HepG2 (cell line): ENCODE results near the gene DPEP2NB. TPM values are rescaled to one million over a fixed set of nuclear protein-coding genes. Genes with fewer than 3 reads are reported as not detected.
A peak's percentile ranks its signal among the peaks of the same experiment; 100 is the strongest.

Experiments used
- ATAC-seq: fragments of 200-7000 bp; cut with Tn5 transposase; 3 replicates; pipeline ENCODE4 v1.9.1; 2020; ENCODE audit warnings: mild to moderate bottlenecking, moderate library complexity
- BruUV-seq: library from RNA; stranded (reverse); fragments of 400-500 nt; replicated peaks from 2 replicates; lab custom pipeline; 2021; lab: Mats Ljungman, UMichigan
- CTCF ChIA-PET: fragments of 300-600 bp; formaldehyde crosslinking; extraction: SDS; loops from one replicate; lab custom pipeline; 2021; ENCODE audit warnings: low total read pairs, inconsistent platforms, low intra/inter-chr PET ratio; lab: Yijun Ruan, JAX
- POLR2A ChIA-PET: fragments of 350-600 bp; sonication (Branson Sonifier 250); formaldehyde crosslinking; loops from one replicate; lab custom pipeline; 2020; ENCODE audit warnings: antibody characterized with exemption, inconsistent platforms; lab: Yijun Ruan, JAX
- DNase-seq: peaks from one replicate; pipeline ENCODE4 v3.0.0-alpha.2; 2015; ENCODE audit warnings: low spot score
- FAIRE-seq: peaks from 3 replicates; lab custom pipeline; 2011; peaks lifted over from hg19 to GRCh38; lab: Jason Lieb, UNC
- H2AFZ ChIP-seq: one replicate; pipeline ENCODE4 v1.6.1; 2011; ENCODE audit warnings: low read length, inconsistent platforms
- H3K27ac ChIP-seq: fragments of 300-600 bp; 3 replicates; pipeline ENCODE4 v1.8.0; 2011; ENCODE audit warnings: mixed run types, mild to moderate bottlenecking, mixed read lengths, low read length, inconsistent platforms; ENCODE audit not compliant: insufficient read depth; ENCODE audit errors: extremely low read length
- H3K27me3 ChIP-seq, 2 experiments: fragments of 200-600 bp in 1 of 2; 2 replicates in 1 of 2; 3 replicates in 1 of 2; pipeline versions ENCODE4 v1.6.0 to v1.8.0; 2011; ENCODE audit warnings: low read length in 2 of 2, mild to moderate bottlenecking in 2 of 2, moderate library complexity in 2 of 2, inconsistent platforms in 1 of 2; ENCODE audit not compliant: insufficient read depth in 2 of 2, control insufficient read depth in 1 of 2
- H3K36me3 ChIP-seq, 2 experiments: fragments of 200-600 bp in 1 of 2; replicated peaks in 1 of 2; 2 replicates in 1 of 2; 3 replicates in 1 of 2; pipeline versions ENCODE4 v1.5.1 to v1.8.0; 2011; ENCODE audit warnings: low read length in 2 of 2, inconsistent platforms in 1 of 2; ENCODE audit not compliant: insufficient read depth in 2 of 2, control insufficient read depth in 1 of 2
- H3K4me1 ChIP-seq: 2 replicates; pipeline ENCODE4 v1.5.1; 2012; ENCODE audit warnings: low read length, inconsistent platforms; ENCODE audit not compliant: insufficient read depth
- H3K4me2 ChIP-seq: 2 replicates; pipeline ENCODE4 v1.6.0; 2011; ENCODE audit warnings: low read depth, low read length, inconsistent platforms
- H3K4me3 ChIP-seq, 3 experiments: fragments of 200-600 bp in 1 of 3; sonication (generic), shearing (Covaris generic) in 1 of 3; replicated peaks in 1 of 3; 2 replicates each; pipeline ENCODE4 v1.5.1; 2011 to 2016; ENCODE audit warnings: low read length in 3 of 3, inconsistent platforms in 2 of 3, low read depth in 2 of 3, mild to moderate bottlenecking in 2 of 3, control low read depth in 1 of 3, mixed read lengths in 1 of 3; ENCODE audit not compliant: insufficient read depth in 1 of 3
- H3K79me2 ChIP-seq: one replicate; pipeline ENCODE4 v1.6.1; 2011; ENCODE audit warnings: low read length, inconsistent platforms; ENCODE audit not compliant: insufficient read depth
- H3K9ac ChIP-seq: 2 replicates; pipeline ENCODE4 v1.6.0; 2011; ENCODE audit warnings: mild to moderate bottlenecking, low read depth, low read length, inconsistent platforms; ENCODE audit not compliant: insufficient read depth
- H3K9me3 ChIP-seq: 2 replicates; pipeline ENCODE4 v1.5.1; 2012; ENCODE audit warnings: mild to moderate bottlenecking, low read length
- H4K20me1 ChIP-seq: 2 replicates; pipeline ENCODE4 v1.6.0; 2011; ENCODE audit warnings: inconsistent platforms, mild to moderate bottlenecking, low read length, moderate library complexity; ENCODE audit not compliant: insufficient read depth
- CENPT ChIP-seq: sonication (generic); formaldehyde crosslinking; IDR thresholded peaks from 2 replicates; pipeline ENCODE4 v1.8.0; 2022; ENCODE audit warnings: low read depth, mild to moderate bottlenecking, moderate library complexity, missing genetic modification reagents
- FIP1L1 ChIP-seq: fragments of 200-400 bp; formaldehyde crosslinking; IDR thresholded peaks from 2 replicates; pipeline ENCODE4 v1.6.1; 2018; ENCODE audit warnings: low read depth, mild to moderate bottlenecking, low read length, moderate library complexity, borderline replicate concordance; ENCODE audit not compliant: insufficient read depth
- FOXJ3 ChIP-seq: sonication (generic); formaldehyde crosslinking; IDR thresholded peaks from 2 replicates; pipeline ENCODE4 v1.4.0; 2020; ENCODE audit warnings: missing genetic modification reagents, mild to moderate bottlenecking, borderline replicate concordance
- KMT2A ChIP-seq: sonication (generic); formaldehyde crosslinking; IDR thresholded peaks from 2 replicates; pipeline ENCODE4 v1.4.0; 2020; ENCODE audit warnings: missing genetic modification reagents
- SKIL ChIP-seq: sonication (generic); formaldehyde crosslinking; IDR thresholded peaks from 2 replicates; pipeline ENCODE4 v1.8.0; 2022; ENCODE audit warnings: missing genetic modification reagents, mild to moderate bottlenecking, moderate library complexity, borderline replicate concordance
- SMAD3 ChIP-seq: sonication (generic); formaldehyde crosslinking; IDR thresholded peaks from 2 replicates; pipeline ENCODE4 v1.4.0; 2020; ENCODE audit warnings: missing genetic modification reagents
- SNAPC2 ChIP-seq: sonication (generic); formaldehyde crosslinking; IDR thresholded peaks from 2 replicates; pipeline ENCODE4 v1.8.1; 2022; ENCODE audit warnings: mild to moderate bottlenecking, missing genetic modification reagents
- ZNF329 ChIP-seq: sonication (generic); formaldehyde crosslinking; IDR thresholded peaks from 2 replicates; pipeline ENCODE4 v1.9.0; 2021; ENCODE audit warnings: low read depth, mild to moderate bottlenecking, missing genetic modification reagents
- ZNF549 ChIP-seq: sonication (generic); formaldehyde crosslinking; IDR thresholded peaks from 2 replicates; pipeline ENCODE4 v1.5.0; 2020; ENCODE audit warnings: missing genetic modification reagents
- ZNF672 ChIP-seq: sonication (generic); formaldehyde crosslinking; IDR thresholded peaks from 2 replicates; pipeline ENCODE4 v1.8.1; 2022; ENCODE audit warnings: missing genetic modification reagents
- ZNF687 ChIP-seq: sonication (generic); formaldehyde crosslinking; IDR thresholded peaks from 2 replicates; pipeline ENCODE4 v1.5.1; 2020; ENCODE audit warnings: mild to moderate bottlenecking, missing genetic modification reagents, moderate library complexity
- ZNF792 ChIP-seq: IDR thresholded peaks from 2 replicates; pipeline ENCODE4 v1.6.1; 2016
- WGBS: methylation state at CpG from one replicate; pipeline ENCODE4 v1.1.6; 2017; ENCODE audit warnings: low lambda C conversion rate; 5-methylcytosine and 5-hydroxymethylcytosine counted together
- in situ Hi-C: cut with HindIII; loops from 2 replicates; pipeline ENCODE4 v1.10.0; 2017; ENCODE audit warnings: low pct_unique_long_range_greater_than_20kb; ENCODE audit not compliant: extremely low pct_ligation_motif_present
- intact Hi-C: fragments of 100-400 bp; cut with micrococcal nuclease; formaldehyde crosslinking; loops from one replicate; pipeline ENCODE4 v1.10.0; 2022; ENCODE audit not compliant: unreplicated experiment
- polyA plus RNA-seq, 8 experiments: library from polyadenylated mRNA; depleted of rRNA in 3 of 8; stranded (reverse) in 7 of 8; unstranded in 1 of 8; fragments of >200 nt; fragmentation: Illumina TruSeq in 4 of 8; extraction: Trizol in 4 of 8; gene quantifications; 2 replicates each; pipeline versions ENCODE4 v1.2.1 to v1.2.3, GENCODE V29; 2011 to 2016; ENCODE audit warnings: low read depth in 4 of 8, missing spikeins in 1 of 8, mixed read lengths in 1 of 8; ENCODE audit not compliant: insufficient read depth in 1 of 8
- total RNA-seq, 5 experiments: library from RNA; depleted of rRNA; stranded (reverse); fragments of >200 nt; fragmentation: Illumina TruSeq; extraction: Trizol; gene quantifications; 2 replicates each; pipeline ENCODE4 v1.2.3, GENCODE V29; 2016; ENCODE audit warnings: low read depth in 1 of 5

Gene DPEP2NB
- total and polyA plus RNA-seq, 2 of the 13 experiments (the other 11 are each of a cell fraction or from before 2014, with no cell fraction given) = not detected

GRCh38 chr16:67976205-67976604, 39.5 kb downstream of the DPEP2NB start:
- in situ Hi-C loops = no loop called here
- H3K4me3 ChIP-seq = no peak overlapping the region
- CTCF ChIA-PET = no interaction called here

GRCh38 chr16:67975321-67976105, 40.2 kb downstream of the DPEP2NB start:
- Histone ChIP-seq H3K4me2 (peak overlapping the region; percentile 10; the same call in 1 of the 2 replicates), H3K4me3 (no peak overlapping the region), H3K79me2 (no peaks in the 10 kb centered on the region), H4K20me1 (no peaks in the 10 kb centered on the region), H3K9me3 (no peaks in the 10 kb centered on the region), H3K4me1 (peaks cover 54% of the 10 kb centered on the region), H3K36me3 (no peaks in the 10 kb centered on the region), H3K9ac (no peak overlapping the region), H3K27me3 (peaks cover 5 to 40% of the 10 kb centered on the region in 2 experiments; a peak in 4 of 5 replicates), H3K27ac (no peak overlapping the region), H2AFZ (no peak overlapping the region)
- FAIRE-seq (no peak), ATAC-seq (peak; percentile 19), DNase-seq (no peak)
- 11% methylated on average over 14 of the region's 14 CpGs for WGBS
- intact Hi-C loops (no loop called here), in situ Hi-C loops (no loop called here)
- ChIA-PET POLR2A (interaction anchor here (2.3 kb wide), 1 partner anchor 9 kb away, joined by 9 read pairs; no protein-coding TSS in a partner anchor), CTCF (no interaction called here)
- BruUV-seq = no TSS peak
- no peak for TF ChIP-seq SMAD3 (CRISPR knock-in tag)
- no peak for TF ChIP-seq ZNF792 (CRISPR knock-in tag)
- TF ChIP-seq SKIL (CRISPR knock-in tag) = no peak
- peak; percentile 47 for TF ChIP-seq ZNF687 (CRISPR knock-in tag)
- TF ChIP-seq FOXJ3 (CRISPR knock-in tag) = no peak
- TF ChIP-seq SNAPC2 (CRISPR knock-in tag) = no peak
- TF ChIP-seq FIP1L1 = no peak
- TF ChIP-seq ZNF329 (CRISPR knock-in tag) = no peak
- no peak for TF ChIP-seq ZNF549 (CRISPR knock-in tag)

More at GRCh38 chr16:67976205-67976604, 39.5 kb downstream of the DPEP2NB start:
- DNase-seq (no peak), ATAC-seq (peak; percentile 20), FAIRE-seq (no peak)
- H3K36me3 ChIP-seq = no peaks in the 10 kb centered on the region
- POLR2A ChIA-PET = interaction anchor here (2.3 kb wide), 1 partner anchor 10 kb away, joined by 9 read pairs; no protein-coding TSS in a partner anchor
- intact Hi-C loops = no loop called here
- H3K4me1 ChIP-seq = peaks cover 47% of the 10 kb centered on the region
- 37% methylated on average over 2 of the region's 2 CpGs for WGBS
- BruUV-seq = no TSS peak
- no peaks in the 10 kb centered on the region for H3K79me2 ChIP-seq
- 0 out of 2 replicates have a peak, but pooled peaks have one; percentile 24 for TF ChIP-seq CENPT (CRISPR knock-in tag)
- no peak for TF ChIP-seq KMT2A (CRISPR knock-in tag)
- no peak for TF ChIP-seq ZNF672 (CRISPR knock-in tag)
- H3K27me3 ChIP-seq = peaks cover 5 to 40% of the 10 kb centered on the region in 2 experiments; a peak in 4 of 5 replicates
- H3K4me2 ChIP-seq = no peak overlapping the region
- no peak overlapping the region for H2AFZ ChIP-seq
- no peak overlapping the region for H3K27ac ChIP-seq
- H4K20me1 ChIP-seq = no peaks in the 10 kb centered on the region
- no peaks in the 10 kb centered on the region for H3K9me3 ChIP-seq
- H3K9ac ChIP-seq = no peak overlapping the region
